Measurements from ENCODE around the gene HGS. TPM values are rescaled to one million over a fixed set of nuclear protein-coding genes. Genes with fewer than 3 reads are reported as not detected.
A peak's percentile ranks its signal among the peaks of the same experiment; 100 is the strongest.

HGS gene
- total RNA-seq, 3 donors from 2014 or later, result 91.4 to 126 (median 102) TPM

DNA sequence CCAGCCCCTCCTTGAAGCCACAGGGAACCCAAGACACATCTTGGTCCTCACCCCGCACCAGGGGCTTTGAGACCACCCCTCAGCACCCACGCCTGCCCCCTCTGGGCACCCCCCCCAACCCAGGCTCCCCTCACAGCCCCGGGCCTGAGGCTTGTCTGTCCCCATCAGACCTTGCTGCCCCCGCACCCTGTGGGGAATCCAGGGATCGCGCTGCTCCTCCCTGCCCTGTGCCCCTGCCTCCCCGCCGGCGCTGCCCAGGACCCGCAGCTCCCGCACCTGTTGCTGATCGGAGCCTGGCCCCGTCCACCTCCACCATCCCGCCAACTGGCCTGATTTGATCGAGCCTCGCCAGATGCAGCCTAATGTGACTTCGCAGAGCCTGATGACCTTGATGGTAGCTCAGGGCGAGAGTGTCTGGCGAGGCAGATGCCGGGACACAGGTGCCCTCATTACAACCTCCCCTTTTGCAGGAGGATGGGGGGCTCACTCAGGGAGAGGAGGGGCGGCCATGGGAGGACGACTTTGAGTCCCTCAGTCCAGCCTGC is 57.3 kb downstream of the HGS start:
- TF ChIP-seq CTCF (IDR thresholded peaks at IDR 0.05), result no peak
- Histone ChIP-seq H3K4me3 (no peak overlapping the region), H3K9me3 (no peaks in the 10 kb centered on the region), H3K4me1 (ENCODE audit: low read depth) (peaks cover 5% of the 10 kb centered on the region), H3K36me3 (ENCODE audit: low read depth) (no peaks in the 10 kb centered on the region)
- intact Hi-C loops (cut with DNase I, micrococcal nuclease), result no loop called here
- DNase-seq (no peak), ATAC-seq (peak; percentile 23)

DNA sequence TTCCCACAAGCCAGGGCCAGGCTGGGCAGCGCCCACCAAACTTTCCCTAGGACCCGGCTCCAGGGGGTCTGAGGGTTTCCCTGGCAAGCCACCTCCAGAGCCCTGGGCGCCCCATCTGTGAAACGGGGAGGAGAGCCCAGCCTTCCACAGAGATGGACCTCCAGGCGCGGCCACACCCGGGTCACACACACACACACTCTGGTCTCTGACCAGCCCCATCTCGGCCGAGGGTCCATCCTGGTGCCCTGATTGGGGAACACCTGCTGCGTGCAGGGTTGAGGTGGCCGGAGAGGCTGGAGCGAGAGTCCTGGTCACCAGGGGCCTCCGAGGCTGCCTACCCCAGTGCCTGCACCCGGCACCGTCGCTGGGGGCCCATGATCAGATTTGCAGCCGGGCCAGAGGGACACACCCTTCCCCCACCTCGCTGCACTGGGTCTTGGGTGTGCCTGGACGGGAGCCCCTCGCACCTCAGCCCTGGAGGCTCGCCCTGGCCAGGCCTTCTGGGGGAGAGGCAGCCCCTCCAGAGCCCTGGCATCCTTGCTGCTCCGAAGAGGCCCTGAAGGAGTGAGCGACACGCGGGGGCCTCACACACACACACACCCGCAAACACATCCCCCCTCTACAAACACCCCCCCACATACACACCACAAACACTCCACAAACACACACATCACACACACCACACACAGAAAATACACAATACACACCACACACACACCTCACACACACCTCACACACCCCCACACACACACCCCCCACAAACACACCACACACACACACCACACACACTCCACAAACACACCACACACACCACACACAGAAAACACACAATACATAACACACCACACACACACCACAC is 58.0 kb downstream of the HGS start:
- peak in 1 of 3 donors; percentile 40 for DNase-seq

More for the DNA sequence above, 58.0 kb downstream of the HGS start:
- TF ChIP-seq CTCF (IDR thresholded peaks at IDR 0.05), result no peak
- no peaks in the 10 kb centered on the region for H3K36me3 ChIP-seq (ENCODE audit: low read depth)
- no peaks in the 10 kb centered on the region for H3K9me3 ChIP-seq
- no peaks in the 10 kb centered on the region for H3K4me1 ChIP-seq (ENCODE audit: low read depth)
- ATAC-seq, result peak; percentile 25
- intact Hi-C loops (cut with DNase I, micrococcal nuclease), result no loop called here
- H3K4me3 ChIP-seq, result no peak overlapping the region

Small RNAs within 50 kb of the gene (microRNA-seq; reads per million reads assigned to microRNA genes)
- not detected for gene MIR6786

Other genes with a start within 250 kb of the HGS start
- 1,000 to 10,000 TPM; 1,922 to 4,060 (median 3,184) TPM for gene ACTG1, start 171.2 kb upstream of the HGS start, total RNA-seq
- gene FSCN2, start 155.6 kb upstream of the HGS start, total RNA-seq, result 1 to 10 TPM; 1.6 to 4.0 (median 2.5) TPM
- 10 to 100 TPM; 23.2 to 28.9 (median 25.0) TPM for gene FAAP100, start 131.7 kb upstream of the HGS start, total RNA-seq
- 10 to 100 TPM; 78.4 to 89.5 (median 78.6) TPM for gene NPLOC4, start 46.9 kb upstream of the HGS start, total RNA-seq
- gene TSPAN10, start 46.8 kb upstream of the HGS start, total RNA-seq, result under 1 TPM; 0.27 to 0.47 (median 0.41) TPM
- 1 to 10 TPM in 1 of 3 donors, under 1 TPM in 1, not detected in 1; 0.39 to 1.2 TPM for gene PDE6G, start 27.5 kb upstream of the HGS start, total RNA-seq
- 10 to 100 TPM; 26.3 to 27.5 (median 26.8) TPM for gene OXLD1, start 17.4 kb upstream of the HGS start, total RNA-seq
- 10 to 100 TPM; 15.5 to 19.6 (median 15.6) TPM for gene CCDC137, start 17.3 kb upstream of the HGS start, total RNA-seq
- 10 to 100 TPM; 14.0 to 27.6 (median 26.1) TPM for gene ARL16, start 214 bp upstream of the HGS start, total RNA-seq
- 100 to 1,000 TPM in 2 of 3 donors, 10 to 100 TPM in 1; 69.0 to 109 (median 108) TPM for gene MRPL12, start 19.4 kb downstream of the HGS start, total RNA-seq
- 10 to 100 TPM; 22.9 to 61.6 (median 57.6) TPM for gene SLC25A10, start 28.3 kb downstream of the HGS start, total RNA-seq
- gene GCGR, start 120.1 kb downstream of the HGS start, total RNA-seq, result under 1 TPM; 0.22 to 0.98 (median 0.43) TPM
- 10 to 100 TPM; 21.2 to 80.2 (median 38.7) TPM for gene MCRIP1, start 149.3 kb downstream of the HGS start, total RNA-seq
- under 1 TPM in 2 of 3 donors, not detected in 1; 0.52 to 0.84 TPM for gene PPP1R27, start 151.0 kb downstream of the HGS start, total RNA-seq
- 100 to 1,000 TPM; 354 to 727 (median 491) TPM for gene P4HB, start 176.5 kb downstream of the HGS start, total RNA-seq
- 100 to 1,000 TPM; 326 to 473 (median 442) TPM for gene ARHGDIA, start 187.3 kb downstream of the HGS start, total RNA-seq
- 10 to 100 TPM; 38.1 to 88.7 (median 43.3) TPM for gene ALYREF, start 207.6 kb downstream of the HGS start, total RNA-seq
- gene ANAPC11, start 207.7 kb downstream of the HGS start, total RNA-seq, result 10 to 100 TPM; 78.2 to 97.1 (median 81.3) TPM
- gene NPB, start 218.2 kb downstream of the HGS start, total RNA-seq, result under 1 TPM; 0.12 to 0.51 (median 0.26) TPM
- 10 to 100 TPM; 36.0 to 59.4 (median 58.3) TPM for gene PCYT2, start 227.4 kb downstream of the HGS start, total RNA-seq
- gene SIRT7, start 234.2 kb downstream of the HGS start, total RNA-seq, result 10 to 100 TPM; 50.1 to 83.5 (median 73.7) TPM
- gene MAFG, start 243.7 kb downstream of the HGS start, total RNA-seq, result 10 to 100 TPM; 17.4 to 34.0 (median 21.1) TPM